Activated T-helper 1 cell treated with Interleukin-2 at 50 U/mL for 16 hours (primary cell): ENCODE results near the gene ST8SIA6.
A peak's percentile ranks its signal among the peaks of the same experiment; 100 is the strongest.
"Not testable (repeated sequence)": the region's sequence is repeated elsewhere in the genome, so short reads cannot be mapped to it uniquely, and the experiment has no call there.

Experiments used
- DNase-seq: peaks from one replicate; pipeline ENCODE4 v3.0.0-alpha.2; 2020; ENCODE audit warnings: low read depth

The ST8SIA6 gene

DNA sequence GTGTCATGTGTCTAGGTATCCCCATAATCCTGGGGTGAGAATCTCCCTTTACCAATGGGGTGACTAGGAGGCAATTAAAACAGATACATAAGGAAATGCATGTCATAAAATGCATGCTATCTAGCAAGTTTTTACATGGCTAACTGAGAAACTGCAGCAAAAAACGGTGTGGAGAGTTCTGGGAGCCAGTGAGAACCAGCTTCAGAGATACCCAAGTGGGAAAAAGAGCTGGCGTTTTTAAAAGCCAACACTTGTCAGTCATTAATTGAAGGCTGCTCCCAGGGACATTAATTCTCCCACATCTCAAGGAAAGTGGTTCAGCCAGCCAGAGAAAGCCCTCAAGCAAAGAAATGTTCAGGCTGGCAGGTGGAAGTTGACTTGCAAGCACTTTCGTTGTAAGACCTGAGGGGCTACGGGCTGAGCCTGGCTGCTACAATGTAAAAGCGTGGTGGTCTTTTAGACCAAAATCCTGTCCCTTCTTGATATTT, 28.1 kb downstream of the ST8SIA6 start:
- no peak for DNase-seq

GRCh38 chr10:17425584-17426262, 28.7 kb downstream of the ST8SIA6 start:
- DNase-seq, result peak; percentile 40

DNA sequence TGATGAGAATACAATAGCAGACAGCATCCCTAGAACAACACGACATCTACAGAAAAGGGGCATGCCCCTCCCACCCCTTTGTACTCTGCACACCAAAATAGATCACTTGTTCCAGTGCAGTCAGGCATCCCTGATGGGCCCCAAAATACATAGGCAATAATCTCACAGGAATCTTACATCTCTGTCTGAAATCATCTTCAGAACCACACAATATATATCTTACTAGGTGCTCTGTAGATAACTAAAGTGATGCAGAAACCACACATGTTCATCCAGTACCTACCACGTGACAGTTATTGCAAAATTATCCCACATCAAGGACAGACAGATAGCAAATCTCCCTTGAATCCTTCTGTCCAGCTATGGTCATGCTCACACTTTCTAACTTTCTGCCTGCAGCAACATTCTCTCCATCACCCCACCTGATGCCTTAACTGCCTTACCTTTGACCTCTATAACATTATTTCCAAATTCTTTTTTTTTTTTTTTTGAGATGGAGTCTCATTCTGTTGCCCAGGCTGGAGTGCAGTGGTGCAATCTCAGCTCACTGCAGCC, 30.7 kb downstream of the ST8SIA6 start:
- DNase-seq, result no peak

DNA sequence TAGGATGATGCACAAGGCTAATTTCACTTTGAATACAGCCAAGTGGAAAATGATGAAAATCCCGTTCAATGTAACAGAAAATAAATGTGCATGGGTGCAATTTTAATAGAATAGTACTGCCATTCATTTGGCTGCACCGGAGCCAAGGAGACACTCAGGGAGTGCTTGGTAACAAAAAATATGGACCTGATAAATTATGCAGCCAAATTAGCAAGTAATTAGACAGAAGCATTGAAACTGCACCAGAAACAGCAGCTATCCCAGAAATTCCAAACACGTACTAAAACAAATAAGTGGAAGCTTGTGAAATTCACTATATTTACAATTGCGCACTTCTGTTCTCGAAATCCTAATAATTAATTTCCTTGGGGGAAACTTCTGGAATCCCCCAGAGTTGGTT, 31.5 kb downstream of the ST8SIA6 start:
- no peak for DNase-seq

- DNase-seq, result no peak
These were observed 36.1 kb downstream of the ST8SIA6 start for GRCh38 chr10:17418249-17418648.

DNA sequence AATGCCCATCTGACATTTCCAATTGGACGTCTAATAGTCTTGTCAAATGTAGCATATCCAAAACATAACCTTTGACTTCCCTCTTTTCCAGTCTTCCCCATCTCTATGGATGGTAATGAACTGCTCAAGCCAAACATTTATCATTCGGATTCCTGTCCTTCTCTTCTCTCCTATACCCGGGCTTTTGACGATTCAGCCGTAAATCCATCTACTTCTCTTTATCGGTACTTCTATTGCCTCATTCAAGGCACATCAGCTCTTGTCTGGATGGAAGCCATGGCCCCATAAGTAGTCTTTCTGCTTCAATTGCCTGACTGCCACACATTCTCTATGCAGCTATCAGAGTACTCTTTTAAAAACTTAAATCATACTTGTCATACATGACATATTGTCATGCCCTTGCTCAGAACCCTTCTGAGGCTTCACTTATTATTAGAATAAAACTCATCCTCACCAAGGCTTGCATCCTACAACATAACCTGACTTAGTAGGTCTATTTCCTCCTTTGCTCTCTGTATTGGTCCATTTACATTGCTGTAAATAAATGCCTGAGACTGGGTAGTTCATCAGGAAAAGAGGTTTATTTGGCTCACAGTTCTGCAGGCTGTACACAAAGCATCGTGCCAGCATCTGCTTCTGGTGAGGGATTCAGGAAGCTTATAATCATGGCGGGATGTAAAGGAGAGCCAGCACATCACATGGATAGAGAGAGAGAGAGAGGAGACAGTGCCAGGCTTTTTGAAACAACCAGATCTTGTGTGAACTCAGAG, 37.8 kb downstream of the ST8SIA6 start:
- no peak for DNase-seq

DNA sequence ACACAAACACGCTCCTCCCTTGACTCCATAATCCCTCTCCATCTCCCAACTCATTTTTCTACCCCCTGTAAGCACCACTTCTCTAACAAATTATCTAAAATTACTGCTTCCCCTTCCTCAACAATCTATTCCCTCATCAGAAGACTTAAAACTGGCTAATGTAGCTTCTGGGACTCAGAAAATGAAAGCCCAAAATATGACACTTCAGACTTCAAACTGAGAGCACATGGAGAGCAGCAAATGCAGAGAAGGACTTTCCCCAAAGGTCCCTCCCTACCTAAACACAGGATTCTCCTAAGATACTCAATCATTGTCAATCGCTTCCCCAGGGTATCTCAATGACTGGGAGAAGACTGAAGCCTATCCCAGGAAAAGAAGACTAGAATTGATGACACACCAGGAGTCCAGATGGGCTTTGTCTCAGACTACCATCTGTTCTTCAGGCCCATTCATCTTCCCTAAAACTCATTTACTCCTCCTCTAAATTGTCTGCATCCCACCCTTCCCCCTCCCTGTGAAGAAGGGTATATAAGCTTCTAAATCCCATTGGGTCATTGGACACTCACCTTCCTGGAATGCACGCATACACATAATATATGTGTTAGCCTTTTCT, 39.2 kb downstream of the ST8SIA6 start:
- DNase-seq, result no peak

GRCh38 chr10:17414484-17414883, 39.9 kb downstream of the ST8SIA6 start:
- DNase-seq, result no peak

DNA sequence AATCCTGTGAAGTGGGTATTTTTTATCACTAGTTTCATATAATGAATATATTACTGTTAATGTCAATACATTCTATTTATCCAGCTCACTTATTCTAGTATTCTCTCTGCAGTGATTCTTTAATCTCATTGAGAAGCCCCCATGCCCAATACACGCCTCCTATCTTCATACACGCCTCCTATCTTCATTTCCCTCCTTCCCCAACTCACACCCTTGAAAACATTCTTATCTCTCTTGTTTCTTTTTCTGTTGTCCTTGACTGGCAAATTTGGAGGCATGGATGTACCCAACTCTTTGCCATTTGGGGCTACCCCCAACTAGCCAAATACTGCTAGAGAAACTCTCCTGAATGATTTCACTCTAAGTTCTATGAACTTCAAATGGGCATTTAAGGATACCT, 40.5 kb downstream of the ST8SIA6 start:
- no peak for DNase-seq

DNA sequence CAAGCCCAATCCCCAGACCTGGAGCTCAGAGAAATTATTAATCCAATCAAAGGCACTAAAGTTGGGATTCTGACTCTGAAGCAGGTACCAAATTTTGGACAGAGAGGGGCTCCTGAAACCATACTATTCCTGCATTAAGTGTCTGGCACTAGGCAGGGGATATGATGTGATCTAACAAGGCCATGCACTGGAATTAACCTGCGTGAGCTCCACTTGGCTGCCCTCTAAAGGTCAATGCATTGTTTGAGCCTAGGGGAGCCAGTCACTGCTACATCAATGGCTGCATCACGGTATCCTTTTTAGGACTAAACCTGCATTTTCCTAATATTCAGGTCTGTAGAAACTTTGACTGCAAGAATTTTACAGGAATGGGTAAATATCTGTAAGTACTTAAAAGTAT, 42.1 kb downstream of the ST8SIA6 start:
- DNase-seq, result no peak

DNA sequence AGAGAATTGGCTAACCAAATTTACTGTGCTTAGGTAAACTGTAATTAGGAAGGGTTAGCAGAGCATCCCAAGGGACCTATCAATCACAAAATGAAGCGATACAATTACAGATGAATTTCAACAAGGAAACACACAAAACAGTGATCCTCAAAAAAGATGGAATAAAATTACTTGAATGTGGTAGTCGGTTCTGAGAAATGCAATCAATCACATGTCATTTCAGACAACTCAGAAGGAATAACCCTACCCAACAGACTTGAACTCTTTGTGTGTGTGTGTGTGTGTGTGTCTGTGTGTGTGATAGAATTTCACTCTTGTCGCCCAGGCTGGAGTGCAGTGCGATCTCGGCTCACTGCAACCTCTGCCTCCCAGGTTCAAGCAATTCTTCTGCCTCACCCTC, 43.5 kb downstream of the ST8SIA6 start:
- no peak for DNase-seq

DNA sequence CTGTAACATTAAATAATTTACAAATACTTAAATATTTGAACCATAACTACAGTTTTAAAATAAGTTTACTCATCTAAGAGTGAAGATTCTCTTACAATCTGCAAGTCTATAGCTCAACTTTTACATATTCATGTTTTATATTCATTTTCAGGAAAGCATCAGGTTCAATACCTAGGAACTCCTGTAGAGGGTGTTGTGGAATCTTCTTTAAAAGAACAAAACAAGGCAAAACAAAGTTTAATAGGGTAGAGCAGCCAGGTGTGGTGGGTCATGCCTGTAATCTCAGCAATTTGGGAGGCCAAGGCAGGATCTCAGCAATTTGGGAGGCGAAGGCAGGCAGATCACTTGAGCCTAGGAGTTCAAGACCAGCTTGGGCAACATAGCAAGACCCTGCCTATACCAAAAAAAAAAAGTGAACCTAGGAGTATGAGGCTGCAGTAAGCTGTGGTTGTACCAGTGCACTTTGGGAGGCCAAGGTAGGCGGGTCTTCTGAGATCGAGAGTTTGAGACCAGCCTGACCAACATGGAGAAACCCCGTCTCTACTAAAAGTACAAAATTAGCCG, 45.1 kb downstream of the ST8SIA6 start:
- DNase-seq, result no peak

DNA sequence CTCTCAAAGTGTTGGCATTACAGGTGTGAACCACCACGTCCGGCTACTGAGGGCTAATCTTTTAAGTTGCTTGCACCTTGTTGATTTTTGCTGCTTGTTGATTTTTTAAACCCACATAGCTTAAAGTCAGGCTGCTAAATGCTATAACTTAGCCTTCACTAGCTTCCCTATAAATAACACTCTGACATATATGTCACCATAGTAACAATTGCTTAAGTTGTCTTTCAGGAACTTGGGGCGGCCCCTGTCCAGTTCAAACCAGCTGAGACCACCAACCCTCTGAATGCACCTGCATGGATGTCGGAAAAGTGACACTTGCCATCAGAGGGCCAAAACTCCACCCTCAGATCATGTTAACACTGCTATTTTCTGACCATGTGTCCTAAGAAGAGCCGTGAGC, 47.3 kb downstream of the ST8SIA6 start:
- no peak for DNase-seq

- DNase-seq, result no peak
These were observed 48.2 kb downstream of the ST8SIA6 start for GRCh38 chr10:17406036-17406834.

- no peak for DNase-seq
These were observed 51.2 kb downstream of the ST8SIA6 start for GRCh38 chr10:17403161-17403560.

DNA sequence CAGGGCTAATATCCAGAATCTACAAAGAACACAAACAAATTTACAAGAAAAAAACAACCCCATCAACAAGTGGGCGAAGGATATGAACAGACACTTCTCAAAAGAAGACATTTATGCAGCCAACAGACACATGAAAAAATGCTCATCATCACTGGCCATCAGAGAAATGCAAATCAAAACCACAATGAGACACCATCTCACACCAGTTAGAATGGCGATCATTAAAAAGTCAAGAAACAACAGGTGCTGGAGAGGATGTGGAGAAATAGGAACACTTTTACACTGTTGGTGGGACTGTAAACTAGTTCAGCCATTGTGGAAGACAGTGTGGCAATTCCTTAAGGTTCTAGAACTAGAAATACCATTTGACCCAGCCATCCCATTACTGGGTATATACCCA, 52.4 kb downstream of the ST8SIA6 start:
- not testable (repeated sequence) for DNase-seq

GRCh38 chr10:17396004-17396403, 58.4 kb downstream of the ST8SIA6 start:
- no peak for DNase-seq

GRCh38 chr10:17394854-17395253, 59.5 kb downstream of the ST8SIA6 start:
- DNase-seq, result no peak

- DNase-seq, result no peak
These were observed 66.4 kb downstream of the ST8SIA6 start for GRCh38 chr10:17387861-17388503.

DNA sequence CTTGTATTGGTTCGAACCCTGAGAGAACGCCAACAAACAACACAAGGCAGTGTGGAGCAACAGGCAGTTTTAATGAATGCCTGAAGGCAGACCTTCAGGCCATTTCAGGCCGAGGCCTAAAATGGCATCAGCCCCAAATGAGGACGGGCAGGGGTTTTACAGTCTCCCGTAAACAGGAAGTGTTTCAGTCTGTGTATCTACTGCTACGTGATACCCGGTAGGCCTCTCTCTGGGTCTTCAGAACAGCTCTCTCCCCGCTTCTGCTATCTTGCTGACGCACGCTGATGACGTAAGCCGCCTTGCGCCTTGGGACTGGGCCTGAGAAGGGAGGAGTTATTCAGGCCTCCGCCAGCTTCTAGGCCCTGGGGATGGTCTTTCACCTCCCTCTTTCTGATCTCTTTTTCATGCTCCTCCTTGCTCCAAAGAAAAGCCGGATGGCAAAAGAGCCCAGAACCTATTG, 67.7 kb downstream of the ST8SIA6 start:
- DNase-seq, result no peak

DNA sequence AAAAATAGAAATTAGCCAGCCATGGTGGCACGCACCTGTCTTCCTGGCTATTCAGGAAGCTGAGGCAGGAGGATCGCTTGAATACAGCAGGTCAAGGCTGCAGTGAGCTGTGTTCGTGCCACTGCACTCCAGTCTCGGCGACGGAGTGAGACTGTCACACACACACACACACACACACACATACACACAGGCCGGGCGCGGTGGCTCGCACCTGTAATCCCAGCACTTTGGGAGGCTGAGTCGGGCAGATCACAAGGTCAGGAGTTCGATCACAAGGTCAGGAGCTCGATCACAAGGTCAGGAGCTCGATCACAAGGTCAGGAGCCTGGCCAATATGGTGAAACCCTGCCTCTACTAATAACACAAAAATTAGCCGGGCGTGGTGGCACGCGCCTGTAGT, 68.4 kb downstream of the ST8SIA6 start:
- DNase-seq, result no peak
